ENCODE data around the gene SECTM1.

Gene SECTM1

DNA sequence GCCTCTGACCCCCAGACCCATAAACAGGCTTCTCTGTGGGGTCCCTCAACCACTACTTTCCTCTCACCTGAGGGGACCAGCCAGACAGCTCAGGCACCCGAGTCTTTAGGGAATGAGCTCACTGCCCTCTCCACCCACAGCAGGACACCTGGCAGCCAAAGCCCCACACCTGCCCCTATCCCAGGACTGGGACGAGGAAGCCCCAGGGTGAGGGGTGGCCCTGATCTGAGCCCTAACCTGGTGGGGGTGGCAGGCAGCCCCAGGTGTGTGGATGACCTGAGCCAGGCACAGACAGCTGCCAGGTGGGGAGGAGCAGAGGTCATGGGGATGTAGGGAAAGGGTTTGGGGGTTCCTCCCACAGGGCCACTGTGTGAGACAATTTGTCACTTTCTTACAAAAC, 23.8 kb upstream of the SECTM1 start:
- H3K79me2 ChIP-seq (ENCODE audit: insufficient read depth, low read length): no peaks in the 10 kb centered on the region
- no peaks in the 10 kb centered on the region for H3K9me3 ChIP-seq (ENCODE audit: insufficient read depth, low read length)
- no peak overlapping the region for H3K4me3 ChIP-seq (ENCODE audit: insufficient read depth, low read length, poor library complexity, severe bottlenecking)
- H3K9me2 ChIP-seq (replicated peaks; ENCODE audit: insufficient read depth, low read length): no peaks in the 10 kb centered on the region
- no peak overlapping the region for H2AFZ ChIP-seq (ENCODE audit: low read depth, low read length, severe bottlenecking)
- no peak overlapping the region for H3K27ac ChIP-seq (ENCODE audit: low read depth, low read length)
- no peak overlapping the region for H3K4me2 ChIP-seq (ENCODE audit: low read depth, low read length, poor library complexity, severe bottlenecking)
- no peaks in the 10 kb centered on the region for H3K27me3 ChIP-seq (ENCODE audit: low read length)
- H4K20me1 ChIP-seq (ENCODE audit: low read depth, low read length): no peaks in the 10 kb centered on the region
- H3F3A ChIP-seq (ENCODE audit: insufficient read depth): no peaks in the 10 kb centered on the region
- H3K9ac ChIP-seq (ENCODE audit: low read length): no peak overlapping the region
- H3K36me3 ChIP-seq (ENCODE audit: low read length): no peaks in the 10 kb centered on the region
- TF ChIP-seq EZH2phosphoT487 (conservative IDR thresholded peaks at IDR 0.05; ENCODE audit: low read length): no peak

DNA sequence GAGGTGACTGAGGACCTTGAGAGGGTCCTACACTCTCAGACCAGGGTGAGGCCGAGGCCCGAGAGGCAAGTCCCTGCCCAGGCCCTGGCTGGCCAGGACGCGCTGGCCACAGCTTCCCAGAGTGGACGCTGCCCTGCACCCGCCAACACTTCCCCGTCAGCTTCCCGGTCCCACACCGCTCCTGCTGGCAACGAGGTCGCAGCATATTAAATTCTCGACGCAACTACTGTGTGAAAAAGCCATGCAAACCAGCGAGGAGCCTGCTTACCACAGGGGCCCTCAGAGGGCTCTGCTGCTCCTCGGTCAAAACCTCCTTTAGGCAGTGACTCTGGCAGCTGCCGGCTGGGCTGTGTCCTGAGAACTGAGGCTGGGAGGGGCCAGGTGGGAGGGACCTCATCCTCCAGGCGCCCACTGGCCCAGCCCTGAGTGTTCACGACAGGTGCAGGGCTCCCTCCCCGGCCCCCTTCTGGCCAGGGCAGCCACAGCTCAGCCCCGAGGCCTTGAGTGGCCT, 23.3 kb upstream of the SECTM1 start:
- Histone ChIP-seq H3K9me3 (ENCODE audit: insufficient read depth, low read length) (no peaks in the 10 kb centered on the region), H3K9me2 (replicated peaks; ENCODE audit: insufficient read depth, low read length) (no peaks in the 10 kb centered on the region), H4K20me1 (ENCODE audit: low read depth, low read length) (no peaks in the 10 kb centered on the region), H3K27ac (ENCODE audit: low read depth, low read length) (no peak overlapping the region), H3K27me3 (ENCODE audit: low read length) (no peaks in the 10 kb centered on the region), H3K4me2 (ENCODE audit: low read depth, low read length, poor library complexity, severe bottlenecking) (no peak overlapping the region), H2AFZ (ENCODE audit: low read depth, low read length, severe bottlenecking) (no peak overlapping the region), H3K4me3 (ENCODE audit: insufficient read depth, low read length, poor library complexity, severe bottlenecking) (no peak overlapping the region), H3F3A (ENCODE audit: insufficient read depth) (no peaks in the 10 kb centered on the region), H3K9ac (ENCODE audit: low read length) (no peak overlapping the region), H3K79me2 (ENCODE audit: insufficient read depth, low read length) (no peaks in the 10 kb centered on the region), H3K36me3 (ENCODE audit: low read length) (no peaks in the 10 kb centered on the region)
- TF ChIP-seq EZH2phosphoT487 (conservative IDR thresholded peaks at IDR 0.05; ENCODE audit: low read length): no peak
- TF ChIP-seq, protein P1, sequence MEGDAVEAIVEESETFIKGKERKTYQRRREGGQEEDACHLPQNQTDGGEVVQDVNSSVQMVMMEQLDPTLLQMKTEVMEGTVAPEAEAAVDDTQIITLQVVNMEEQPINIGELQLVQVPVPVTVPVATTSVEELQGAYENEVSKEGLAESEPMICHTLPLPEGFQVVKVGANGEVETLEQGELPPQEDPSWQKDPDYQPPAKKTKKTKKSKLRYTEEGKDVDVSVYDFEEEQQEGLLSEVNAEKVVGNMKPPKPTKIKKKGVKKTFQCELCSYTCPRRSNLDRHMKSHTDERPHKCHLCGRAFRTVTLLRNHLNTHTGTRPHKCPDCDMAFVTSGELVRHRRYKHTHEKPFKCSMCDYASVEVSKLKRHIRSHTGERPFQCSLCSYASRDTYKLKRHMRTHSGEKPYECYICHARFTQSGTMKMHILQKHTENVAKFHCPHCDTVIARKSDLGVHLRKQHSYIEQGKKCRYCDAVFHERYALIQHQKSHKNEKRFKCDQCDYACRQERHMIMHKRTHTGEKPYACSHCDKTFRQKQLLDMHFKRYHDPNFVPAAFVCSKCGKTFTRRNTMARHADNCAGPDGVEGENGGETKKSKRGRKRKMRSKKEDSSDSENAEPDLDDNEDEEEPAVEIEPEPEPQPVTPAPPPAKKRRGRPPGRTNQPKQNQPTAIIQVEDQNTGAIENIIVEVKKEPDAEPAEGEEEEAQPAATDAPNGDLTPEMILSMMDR (IDR thresholded peaks at IDR 0.05; ENCODE audit: insufficient read depth, low read length, poor library complexity, severe bottlenecking): no peak

DNA sequence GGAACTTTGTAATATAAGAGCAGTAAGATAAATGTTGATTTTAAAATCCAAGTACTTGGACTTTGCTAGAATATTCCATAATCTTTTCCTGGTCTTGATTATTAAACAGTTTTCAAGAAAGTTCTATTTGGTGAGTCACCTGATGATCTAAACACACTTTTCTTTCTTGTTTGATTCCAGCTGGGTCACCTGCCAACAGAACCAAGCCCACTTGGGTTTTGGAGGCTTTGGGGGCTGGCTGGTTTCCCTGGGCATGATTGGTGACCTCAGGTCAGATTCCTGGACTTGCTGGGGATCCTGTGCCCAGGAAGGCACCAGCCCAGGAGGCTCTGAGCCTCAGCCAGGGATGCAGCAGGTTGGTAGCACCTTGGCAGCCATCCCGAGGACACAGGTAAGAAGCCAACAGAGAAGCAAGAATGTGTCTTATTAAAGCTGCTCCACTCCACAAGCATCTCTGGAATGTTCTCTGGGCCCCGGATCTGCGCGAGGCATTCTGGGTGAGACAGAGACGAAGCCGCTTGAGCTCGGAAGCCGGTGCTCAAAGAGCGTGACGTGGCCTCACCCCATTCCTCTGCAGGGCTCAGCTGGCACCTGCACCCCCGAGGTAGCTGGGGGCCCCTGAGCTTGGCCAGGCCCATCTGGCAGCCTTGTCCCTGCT, 22.3 kb upstream of the SECTM1 start:
- Histone ChIP-seq H3F3A (ENCODE audit: insufficient read depth) (peaks cover 7% of the 10 kb centered on the region), H3K27me3 (ENCODE audit: low read length) (no peaks in the 10 kb centered on the region), H3K9ac (ENCODE audit: low read length) (no peak overlapping the region), H3K9me3 (ENCODE audit: insufficient read depth, low read length) (no peaks in the 10 kb centered on the region), H3K27ac (ENCODE audit: low read depth, low read length) (no peak overlapping the region), H3K4me2 (ENCODE audit: low read depth, low read length, poor library complexity, severe bottlenecking) (no peak overlapping the region), H3K9me2 (replicated peaks; ENCODE audit: insufficient read depth, low read length) (no peaks in the 10 kb centered on the region), H2AFZ (ENCODE audit: low read depth, low read length, severe bottlenecking) (no peak overlapping the region), H3K79me2 (ENCODE audit: insufficient read depth, low read length) (no peaks in the 10 kb centered on the region), H4K20me1 (ENCODE audit: low read depth, low read length) (no peaks in the 10 kb centered on the region), H3K36me3 (ENCODE audit: low read length) (no peaks in the 10 kb centered on the region), H3K4me3 (ENCODE audit: insufficient read depth, low read length, poor library complexity, severe bottlenecking) (no peak overlapping the region)
- TF ChIP-seq EZH2phosphoT487 (conservative IDR thresholded peaks at IDR 0.05; ENCODE audit: low read length): no peak
- TF ChIP-seq, protein P1 (IDR thresholded peaks at IDR 0.05; ENCODE audit: insufficient read depth, low read length, poor library complexity, severe bottlenecking): no peak

DNA sequence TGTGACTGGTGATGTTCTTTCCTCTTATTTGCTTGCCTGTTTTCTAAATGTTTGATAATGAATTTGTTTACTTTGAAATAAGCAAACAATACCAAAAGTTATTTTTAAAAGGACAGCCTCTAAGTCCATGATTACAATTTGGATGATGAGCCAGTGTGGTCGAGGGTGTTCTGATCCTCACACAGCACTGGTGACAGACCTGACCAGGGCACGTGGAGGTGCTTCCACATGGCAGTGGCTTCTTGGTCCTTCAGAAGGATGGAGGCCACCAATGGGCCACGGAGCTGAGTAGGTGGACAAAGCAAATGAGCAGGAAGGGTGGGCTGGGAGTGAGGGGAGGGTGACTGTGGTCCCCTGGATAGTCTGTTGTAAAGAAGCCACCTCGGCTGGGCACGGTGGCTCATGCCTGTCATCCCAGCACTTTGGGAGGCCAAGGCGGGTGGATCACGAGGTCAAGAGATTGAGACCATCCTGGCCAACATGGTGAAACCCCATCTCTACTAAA, 21.3 kb upstream of the SECTM1 start:
- no peaks in the 10 kb centered on the region for H3K9me3 ChIP-seq (ENCODE audit: insufficient read depth, low read length)
- H3K4me2 ChIP-seq (ENCODE audit: low read depth, low read length, poor library complexity, severe bottlenecking): no peak overlapping the region
- no peaks in the 10 kb centered on the region for H3K79me2 ChIP-seq (ENCODE audit: insufficient read depth, low read length)
- no peak overlapping the region for H2AFZ ChIP-seq (ENCODE audit: low read depth, low read length, severe bottlenecking)
- no peaks in the 10 kb centered on the region for H3K36me3 ChIP-seq (ENCODE audit: low read length)
- H3K4me3 ChIP-seq (ENCODE audit: insufficient read depth, low read length, poor library complexity, severe bottlenecking): no peak overlapping the region
- no peak overlapping the region for H3K9ac ChIP-seq (ENCODE audit: low read length)
- no peak for TF ChIP-seq EZH2phosphoT487 (conservative IDR thresholded peaks at IDR 0.05; ENCODE audit: low read length)
- TF ChIP-seq, protein P1 (IDR thresholded peaks at IDR 0.05; ENCODE audit: insufficient read depth, low read length, poor library complexity, severe bottlenecking): no peak
- peaks cover 8% of the 10 kb centered on the region for H3F3A ChIP-seq (ENCODE audit: insufficient read depth)
- H3K27me3 ChIP-seq (ENCODE audit: low read length): no peaks in the 10 kb centered on the region
- no peaks in the 10 kb centered on the region for H3K9me2 ChIP-seq (replicated peaks; ENCODE audit: insufficient read depth, low read length)
- no peaks in the 10 kb centered on the region for H4K20me1 ChIP-seq (ENCODE audit: low read depth, low read length)
- no peak overlapping the region for H3K27ac ChIP-seq (ENCODE audit: low read depth, low read length)
